GM11168 (cell line): ENCODE results near the gene CCT3.

ENCODE experiments used
- in situ Hi-C: fragments of 300-500 bp; cut with MboI; formaldehyde crosslinking; loops from one replicate; pipeline ENCODE4 v1.12.0; 2022; ENCODE audit warnings: low sequenced_read_pairs; ENCODE audit not compliant: unreplicated experiment

CCT3 gene

DNA sequence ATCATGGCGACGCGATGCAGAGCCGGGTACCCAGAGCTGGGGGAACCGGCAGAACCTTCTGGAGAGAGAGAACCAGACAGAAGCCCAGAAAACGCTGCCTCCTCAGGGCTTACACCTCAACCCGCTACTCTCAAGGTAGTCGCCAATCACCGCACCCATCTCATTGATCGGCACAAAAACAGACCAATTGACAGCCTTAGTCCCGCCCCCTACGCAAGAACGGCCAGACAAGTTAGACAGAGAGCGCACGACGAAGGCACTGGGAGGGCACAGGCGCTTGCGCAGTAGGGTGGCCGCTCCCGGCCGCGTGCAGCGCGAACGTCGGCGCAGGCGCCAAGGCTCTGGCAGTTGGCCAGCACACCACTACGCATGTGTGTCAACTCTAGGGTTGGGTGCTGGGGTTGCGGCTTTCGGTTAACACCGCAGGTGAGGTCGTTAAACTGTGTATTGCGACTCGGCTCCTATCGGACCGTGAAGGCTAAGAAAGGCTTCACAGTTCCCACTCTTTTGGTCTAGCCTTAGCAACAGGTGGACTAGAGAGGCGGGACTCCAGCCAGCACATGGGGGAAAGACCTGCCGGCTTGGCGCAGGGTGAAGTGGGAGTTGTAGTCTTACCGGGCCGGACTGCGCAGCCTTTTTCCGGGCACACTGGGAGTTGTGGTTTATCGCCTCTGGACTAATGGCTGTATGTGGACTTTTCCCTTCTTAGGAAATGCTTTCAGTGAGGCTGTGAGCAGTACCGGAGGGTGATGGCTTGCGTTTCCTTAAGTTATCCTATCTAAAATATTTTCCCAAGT is at the start of gene CCT3, which contains the start of gene TSACC:
CCT3 (minus strand) TSS at position 113 of the 797 bp plus-strand sequence; CDS start at position 5, 108 bp downstream.
TSACC (plus strand) TSS at position 347 of the 797 bp plus-strand sequence. CDS start 1,232 bp downstream, outside the sequence.
- in situ Hi-C loops = no loop called here

DNA sequence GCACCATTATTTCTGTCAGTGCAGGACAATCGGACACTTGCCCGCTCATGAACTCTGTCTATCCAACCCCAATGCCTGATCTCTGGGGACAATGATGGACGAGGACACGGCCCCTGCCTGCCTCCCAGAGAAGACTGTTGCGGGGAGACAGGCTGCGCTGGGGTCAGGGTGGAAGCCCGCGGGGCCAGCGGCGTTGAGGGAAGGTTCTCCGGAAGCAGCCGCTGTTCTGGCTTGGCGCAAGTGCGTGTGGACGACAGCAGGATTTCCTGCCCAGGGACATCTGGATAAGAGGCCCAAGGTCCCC is 49.7 kb upstream of the CCT3 start:
- in situ Hi-C loops = no loop called here

DNA sequence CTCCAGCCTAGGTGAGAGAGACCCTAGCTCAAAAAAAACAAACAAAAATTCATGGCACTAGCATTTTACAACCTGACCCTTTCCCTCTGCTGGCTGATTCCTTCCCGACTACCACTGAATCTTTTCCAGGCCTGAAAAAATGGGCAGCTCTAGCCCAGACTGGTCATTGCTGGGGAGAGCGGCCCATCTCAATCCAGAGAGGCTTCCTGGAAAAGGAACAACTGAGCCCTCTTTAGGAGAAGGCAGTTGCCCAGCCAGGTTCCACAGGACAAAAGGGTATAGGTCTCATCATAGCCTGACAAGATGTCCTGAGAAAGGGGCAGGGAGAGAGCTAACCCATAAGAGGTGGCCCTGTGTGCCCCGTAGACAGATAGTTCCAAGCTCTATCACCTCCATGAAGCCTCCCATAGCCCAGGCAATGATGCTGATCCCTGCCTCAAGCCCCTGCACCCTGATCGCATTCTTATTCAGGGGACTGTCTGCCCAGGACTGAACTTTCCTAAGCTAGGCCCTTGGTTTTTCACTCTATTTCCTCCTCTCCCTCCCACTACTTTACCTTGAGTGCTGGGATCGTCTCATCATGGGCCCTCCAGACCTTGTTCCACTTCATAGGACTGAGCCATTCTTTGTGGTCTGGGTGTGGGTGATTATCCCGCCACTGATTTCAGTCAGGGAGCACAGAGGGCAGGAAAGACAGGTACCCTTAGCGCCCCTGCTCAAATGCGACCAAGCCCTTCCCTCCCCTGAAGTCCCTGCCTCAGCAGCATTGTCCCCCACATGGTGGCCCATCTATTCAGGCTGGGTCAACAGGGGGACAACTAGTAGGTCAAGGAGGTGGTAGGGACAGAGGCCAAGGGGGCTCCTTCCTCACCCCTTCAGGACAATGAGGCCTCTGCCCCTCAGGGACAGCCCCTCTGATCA is 49.1 kb upstream of the CCT3 start:
- in situ Hi-C loops = no loop called here

DNA sequence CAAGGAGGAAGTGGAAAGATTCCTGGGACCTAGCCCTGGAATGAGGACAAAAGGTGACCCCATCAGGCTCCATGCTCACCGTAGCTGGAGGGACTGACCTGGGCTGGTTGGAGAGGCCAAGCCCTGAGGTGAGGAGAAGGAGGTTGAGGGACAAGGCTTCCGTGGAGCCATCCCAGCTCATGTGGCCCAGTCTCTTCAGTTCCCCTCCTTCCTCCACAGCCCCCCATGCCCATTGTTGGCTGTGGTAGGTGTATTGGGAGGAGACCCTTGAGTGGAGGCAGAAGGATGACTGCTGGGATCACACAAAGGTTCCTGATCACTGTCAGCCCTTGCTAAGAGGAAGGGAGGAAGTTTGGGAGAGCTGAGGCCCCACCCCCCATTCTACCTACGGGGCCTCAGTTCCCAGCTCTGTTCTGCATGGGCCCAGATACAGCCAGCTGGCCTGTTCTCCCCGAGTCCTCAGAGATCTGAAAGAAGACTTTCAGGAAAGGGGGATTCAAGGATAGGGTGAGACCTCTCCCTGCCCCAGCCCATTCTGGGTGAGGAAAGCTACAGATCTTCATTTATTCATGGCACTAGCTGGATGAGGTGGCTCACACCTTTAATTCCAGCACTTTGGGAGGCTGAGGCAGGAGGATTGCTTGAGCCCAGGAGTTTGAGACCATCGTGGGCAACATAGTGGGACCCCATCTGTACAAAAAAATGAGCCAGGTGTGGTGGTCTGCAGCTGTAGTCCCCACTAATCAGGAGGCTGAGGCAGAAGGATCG is 48.2 kb upstream of the CCT3 start:
- in situ Hi-C loops = no loop called here

DNA sequence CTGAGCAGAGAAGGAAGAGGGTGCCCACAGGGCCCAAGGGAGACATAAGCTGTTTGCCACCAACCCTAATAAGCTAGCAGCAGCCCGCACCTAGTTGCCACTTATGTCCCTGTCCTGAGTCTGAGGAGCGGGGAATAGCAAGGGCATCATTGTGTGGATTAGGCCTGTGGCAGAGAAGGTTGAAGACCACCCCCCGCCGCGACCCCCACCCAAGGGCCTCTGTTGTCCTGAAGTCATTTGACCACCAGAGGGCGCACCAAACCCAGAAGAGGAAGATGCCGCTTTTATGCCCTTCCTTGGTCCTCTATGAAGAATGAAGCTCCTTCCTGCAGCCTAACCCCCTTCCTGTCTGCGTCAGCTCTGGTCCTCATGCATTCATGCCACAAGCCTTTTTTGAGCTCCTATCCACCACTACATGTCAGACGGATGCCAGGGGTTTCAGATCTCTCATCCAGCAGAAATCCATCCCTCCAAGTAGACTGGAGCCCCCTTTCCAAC is 47.5 kb upstream of the CCT3 start:
- in situ Hi-C loops = no loop called here

DNA sequence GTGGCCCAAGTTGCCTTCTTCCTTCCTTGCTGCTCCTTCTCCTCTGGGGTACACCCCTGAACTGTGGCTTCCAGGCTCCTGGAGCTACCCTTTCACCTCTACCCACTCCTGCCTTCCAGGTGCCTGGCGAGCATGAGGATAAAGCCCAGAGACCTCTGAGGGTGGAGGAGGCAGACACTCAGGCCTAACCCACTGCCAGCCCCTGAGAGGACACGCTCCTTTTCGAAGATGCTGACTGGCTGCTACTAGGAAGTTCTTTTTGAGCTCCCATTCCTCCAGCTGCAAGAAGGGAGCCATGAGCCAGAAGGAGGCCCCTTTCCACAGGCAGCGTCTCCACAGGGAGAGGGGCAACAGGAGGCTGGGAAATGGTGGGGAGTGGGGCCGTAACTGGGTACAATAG is 46.6 kb upstream of the CCT3 start:
- in situ Hi-C loops = loop anchor here (5.0 kb wide), 2 partner anchors 68 to 223 kb away; no protein-coding TSS in a partner anchor

DNA sequence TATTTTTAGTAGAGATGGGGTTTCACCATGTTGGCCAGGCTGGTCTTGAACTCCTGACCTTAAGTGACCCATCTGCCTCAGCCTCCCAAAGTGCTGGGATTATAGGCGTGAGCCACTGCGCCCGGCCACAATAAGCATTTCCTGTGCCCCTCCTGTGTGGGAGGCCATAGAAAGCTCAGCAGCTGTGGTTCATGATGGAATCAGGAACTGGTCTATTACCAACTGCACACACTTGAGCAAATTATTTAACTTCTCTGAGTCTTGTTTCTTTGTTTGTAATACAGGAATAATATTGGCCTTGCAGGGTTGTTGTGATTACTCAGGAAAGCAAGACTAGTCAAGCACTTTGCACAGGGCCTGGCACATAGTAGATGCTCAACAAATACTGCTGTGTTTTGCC is 45.9 kb upstream of the CCT3 start:
- in situ Hi-C loops = loop anchor here (5.0 kb wide), 2 partner anchors 68 to 223 kb away; no protein-coding TSS in a partner anchor

DNA sequence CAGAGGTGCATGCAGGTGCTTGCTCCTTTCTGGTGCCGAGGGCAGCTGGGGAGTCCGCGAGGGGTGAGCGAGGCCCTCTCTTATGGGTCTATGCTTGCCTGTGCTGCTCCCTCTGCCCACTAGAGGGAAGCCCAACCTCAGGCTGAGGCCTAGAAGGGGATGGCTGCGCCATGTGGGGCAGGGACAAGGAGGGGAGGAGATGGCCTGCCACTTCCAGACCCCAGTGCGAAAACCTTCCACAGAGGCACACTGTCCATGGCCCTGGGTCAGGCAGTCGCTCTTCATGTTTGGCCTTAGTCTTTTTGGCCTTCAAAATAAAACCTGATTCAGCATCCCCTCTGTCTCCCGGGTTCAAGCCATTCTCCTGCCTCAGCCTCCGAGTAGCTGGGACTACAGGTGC is 44.9 kb upstream of the CCT3 start:
- in situ Hi-C loops = loop anchor here (5.0 kb wide), 2 partner anchors 69 to 224 kb away; no protein-coding TSS in a partner anchor

DNA sequence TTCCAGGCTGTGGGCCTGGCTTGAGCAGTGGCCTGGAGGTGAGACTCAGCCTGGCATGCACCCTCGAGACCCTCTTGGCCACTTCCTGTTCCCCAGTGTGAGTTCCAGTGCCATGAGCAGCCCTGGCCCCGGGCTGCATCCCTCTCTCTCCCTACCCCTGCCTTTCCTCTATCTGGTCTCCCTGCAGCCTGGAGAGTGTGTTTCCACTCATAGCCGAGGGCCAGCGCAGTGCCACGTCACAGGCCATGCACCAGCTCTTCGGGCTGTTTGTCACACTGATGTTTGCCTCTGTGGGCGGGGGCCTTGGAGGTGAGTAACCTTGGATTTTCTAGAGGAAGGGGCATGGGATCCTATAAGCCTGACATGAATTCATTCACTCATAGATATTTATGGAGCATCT is 44.5 kb upstream of the CCT3 start:
- in situ Hi-C loops = loop anchor here (5.0 kb wide), 2 partner anchors 70 to 225 kb away; no protein-coding TSS in a partner anchor

DNA sequence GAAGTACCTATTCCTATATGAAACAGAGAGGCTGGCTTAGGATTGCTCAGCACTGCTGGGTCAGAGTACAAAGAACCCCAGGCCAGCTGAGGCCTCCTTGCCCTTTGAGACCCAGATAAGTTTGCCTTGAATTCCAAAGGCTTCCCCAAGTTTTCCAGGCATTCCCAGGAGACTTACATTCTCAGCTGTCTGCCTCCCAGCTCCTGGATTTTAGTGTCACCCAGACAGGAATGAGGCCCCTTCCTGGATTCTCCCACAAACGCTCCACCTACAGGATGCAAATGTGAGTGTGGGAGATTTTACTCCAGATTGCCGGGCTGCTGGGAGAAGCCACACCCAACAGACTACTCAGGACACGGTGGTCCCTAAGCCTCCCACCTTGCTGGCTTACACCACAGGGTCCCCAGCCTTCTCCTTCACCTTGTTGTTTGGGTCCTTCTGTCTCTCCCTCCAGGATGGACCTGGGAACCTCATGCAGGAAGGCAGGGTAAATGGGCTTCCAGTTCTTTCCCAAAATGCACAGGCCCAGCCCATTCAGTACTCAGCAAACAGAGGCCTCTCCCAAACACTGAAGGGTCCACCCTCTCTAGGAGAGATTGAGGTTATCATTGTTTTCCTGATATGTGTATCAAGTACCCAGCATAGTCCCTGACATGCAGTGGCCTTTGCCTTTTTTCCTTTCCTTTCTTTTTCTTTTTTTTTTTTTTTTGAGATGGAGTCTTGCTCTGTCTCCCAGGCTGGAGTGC is 41.5 kb upstream of the CCT3 start:
- in situ Hi-C loops = loop anchor here (5.0 kb wide), 2 partner anchors 73 to 228 kb away; no protein-coding TSS in a partner anchor

DNA sequence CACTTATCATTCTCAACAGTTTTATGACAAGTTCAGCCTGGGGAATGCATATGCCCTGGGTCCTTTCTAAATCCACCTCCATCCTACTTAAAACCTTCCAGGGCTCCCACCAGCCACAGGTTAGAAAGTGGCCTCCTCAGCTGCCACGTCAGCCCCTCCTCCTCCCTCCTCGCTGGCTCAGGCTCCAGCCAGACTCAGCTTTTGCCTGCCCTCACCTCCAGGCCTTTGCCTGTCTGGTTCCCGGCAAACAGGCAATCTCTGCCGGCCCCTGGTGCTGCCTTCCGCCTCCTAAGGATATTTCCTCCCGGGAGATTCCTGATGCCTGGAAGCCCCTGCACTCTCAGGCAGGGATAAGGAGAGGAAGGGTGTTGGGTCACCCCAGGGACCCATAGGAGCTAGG is 40.5 kb upstream of the CCT3 start:
- in situ Hi-C loops = no loop called here

DNA sequence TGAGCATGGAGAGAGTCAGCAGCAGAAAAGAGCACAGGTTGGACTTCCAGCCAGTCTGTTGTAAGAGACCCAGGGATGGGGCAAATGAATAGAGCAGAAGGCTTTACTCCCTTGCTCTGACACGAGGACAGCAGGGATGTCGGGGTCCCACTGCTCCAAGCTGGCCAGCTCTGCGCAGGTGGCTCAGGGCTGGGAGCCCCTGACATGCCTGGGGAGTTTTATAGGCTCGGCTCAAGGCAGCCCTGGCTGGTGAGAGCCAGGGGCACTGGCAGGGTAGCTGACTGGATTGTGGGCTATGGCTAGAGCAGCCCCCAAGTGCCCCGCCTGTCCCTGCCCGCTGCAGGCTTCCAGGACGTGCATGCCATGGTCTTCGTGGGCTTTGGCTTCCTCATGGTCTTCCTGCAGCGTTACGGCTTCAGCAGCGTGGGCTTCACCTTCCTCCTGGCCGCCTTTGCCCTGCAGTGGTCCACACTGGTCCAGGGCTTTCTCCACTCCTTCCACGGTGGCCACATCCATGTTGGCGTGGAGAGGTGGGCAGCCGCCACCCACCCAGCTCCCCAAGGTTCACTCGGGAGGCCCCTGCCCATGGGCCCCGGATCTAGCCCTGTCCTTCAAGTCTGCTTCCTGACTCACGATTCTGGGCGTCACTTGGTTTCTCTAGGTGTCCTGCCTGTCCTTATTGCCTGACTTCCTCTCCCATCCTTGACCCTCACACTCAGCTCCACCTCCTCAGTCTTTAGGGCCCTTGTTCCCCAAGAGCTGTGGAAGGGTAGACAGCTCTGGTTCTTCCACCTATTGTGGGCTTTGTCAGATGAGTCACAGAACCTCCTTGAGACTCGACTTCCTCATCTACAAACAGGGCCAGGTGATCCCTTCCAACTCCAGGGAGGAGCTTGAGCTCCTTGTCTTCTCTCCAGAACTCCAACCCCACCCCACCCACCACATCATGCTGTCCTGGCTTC is 39.1 kb upstream of the CCT3 start:
- in situ Hi-C loops = no loop called here

DNA sequence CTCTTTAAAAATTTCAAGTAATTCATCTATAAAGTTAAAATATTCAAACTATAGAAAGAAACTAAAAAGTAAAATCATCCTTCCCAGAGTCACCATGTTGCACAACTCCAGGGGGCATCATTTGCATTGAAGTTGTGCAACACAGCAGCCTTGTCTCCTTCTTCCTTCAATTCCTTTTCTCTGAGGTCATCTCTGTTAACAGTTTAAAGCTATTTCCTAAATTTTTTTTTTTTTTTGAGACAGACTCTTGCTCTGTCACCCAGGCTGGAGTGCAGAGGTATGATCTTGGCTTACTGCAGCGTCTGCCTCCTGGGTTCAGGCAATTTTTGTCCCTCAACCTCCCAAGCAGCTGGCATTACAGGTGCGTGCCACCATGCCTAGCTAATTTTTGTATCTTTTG is 38.1 kb upstream of the CCT3 start:
- in situ Hi-C loops = no loop called here

DNA sequence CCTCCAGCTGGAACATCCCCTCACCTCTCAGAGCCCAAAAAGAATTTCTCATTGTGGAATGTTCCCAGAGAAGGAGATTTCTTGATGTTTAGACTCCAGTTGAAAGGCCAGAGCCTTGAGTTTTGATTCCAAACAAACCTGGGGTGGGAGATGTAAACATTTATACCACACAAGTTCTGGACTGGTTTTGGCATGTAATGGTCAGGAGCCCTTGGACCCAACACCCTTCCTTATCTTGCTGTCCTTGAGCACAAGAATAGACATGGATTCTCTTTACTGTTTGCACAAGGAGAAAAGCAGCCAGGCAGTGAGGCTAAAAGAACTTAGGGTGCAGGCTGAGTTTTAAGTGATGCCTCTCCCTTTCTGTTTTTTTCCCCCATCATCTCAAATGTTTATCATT is 35.5 kb upstream of the CCT3 start:
- in situ Hi-C loops = no loop called here

DNA sequence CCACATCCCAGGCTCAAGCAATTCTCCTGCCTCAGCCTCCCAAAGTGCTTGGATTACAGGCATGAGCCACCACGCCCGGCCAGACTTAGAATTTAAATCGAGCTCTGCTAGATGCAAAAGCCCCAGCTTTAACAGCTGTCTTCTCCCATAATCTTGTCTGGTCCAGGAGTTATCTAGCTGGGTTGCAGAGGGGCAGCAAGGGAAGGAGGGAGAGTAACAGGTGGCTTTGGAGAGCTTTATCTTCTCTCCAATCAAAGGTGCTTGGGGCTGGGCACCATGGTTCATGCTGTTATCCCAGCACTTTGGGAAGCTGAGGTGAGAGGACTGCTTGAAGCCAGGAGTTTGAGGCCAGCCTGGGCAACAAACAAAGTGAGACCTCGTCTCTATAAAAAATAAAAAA is 34.8 kb upstream of the CCT3 start:
- in situ Hi-C loops = no loop called here

DNA sequence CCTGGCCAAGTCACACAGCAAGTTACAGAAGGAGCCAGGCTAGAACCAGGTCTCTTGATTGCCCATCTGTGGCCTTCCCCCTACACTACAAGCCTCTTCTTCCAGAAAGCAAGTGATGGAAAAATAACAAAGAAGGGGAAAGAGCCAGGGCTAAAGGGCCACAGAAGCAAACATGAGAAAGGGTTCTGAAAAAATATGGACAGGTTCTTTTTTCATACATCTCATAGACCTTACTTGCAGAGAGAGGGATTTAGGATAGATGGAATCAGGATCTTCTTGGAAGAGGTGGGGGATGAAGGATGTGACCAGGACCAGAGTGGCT is 34.1 kb upstream of the CCT3 start:
- in situ Hi-C loops = no loop called here

DNA sequence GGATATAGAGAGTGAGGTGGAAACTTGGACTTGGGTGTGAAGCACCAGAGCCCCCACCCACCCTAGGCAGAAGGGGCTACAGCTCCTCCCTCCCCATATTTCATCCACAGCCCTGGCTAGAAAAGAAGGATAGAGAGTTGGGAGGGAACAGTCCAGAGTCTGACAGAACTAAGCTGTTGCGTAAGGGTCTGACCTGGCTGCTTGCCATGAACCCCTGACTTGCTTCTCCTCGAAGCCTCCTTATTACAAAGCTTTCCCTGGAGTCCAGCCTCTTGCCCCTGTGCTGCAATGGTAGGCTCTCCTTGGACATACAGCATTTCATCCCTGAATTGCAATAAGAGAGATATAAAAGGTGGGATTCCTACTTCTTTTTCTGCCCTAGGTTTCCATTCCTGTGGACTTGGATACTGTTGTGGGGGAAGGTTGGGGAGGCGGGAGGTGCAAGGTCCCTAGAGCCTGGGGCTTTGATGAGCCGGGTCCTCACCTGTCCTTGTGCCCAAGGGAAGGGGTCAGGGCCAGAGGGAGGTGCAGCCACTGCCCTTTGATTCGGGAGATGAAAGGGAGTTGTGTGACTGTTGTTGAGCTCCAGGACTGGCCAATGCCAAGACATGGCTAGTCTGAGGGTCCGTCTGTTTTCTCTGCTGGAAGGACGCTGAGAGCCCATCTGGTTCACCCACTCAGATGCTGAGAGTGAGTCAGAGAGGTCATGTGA is 33.6 kb upstream of the CCT3 start:
- in situ Hi-C loops = no loop called here
